Heart right ventricle (tissue), 16 donors: ENCODE data around the gene SMAP2. TPM values are rescaled to one million over a fixed set of nuclear protein-coding genes. Genes with fewer than 3 reads are reported as not detected.

Experiments used
- ATAC-seq, 8 donors: fragments of 200-7000 bp; cut with Tn5 transposase; one replicate each; pipeline ENCODE4 v1.9.1; 2020; ENCODE audit warnings: mild to moderate bottlenecking in 8 of 8, moderate library complexity in 8 of 8, moderate number of reproducible peaks in 1 of 8
- DNase-seq, 2 donors: peaks; one replicate each; pipeline ENCODE4 v3.0.0-alpha.2; 2020
- H3K27ac ChIP-seq, 10 donors: fragments of 200-600 bp; sonication (generic) in 2 of 10; one replicate each; pipeline versions ENCODE4 v1.5.0 to v1.8.0; 2020 to 2022; ENCODE audit warnings: mild to moderate bottlenecking in 3 of 10
- H3K27me3 ChIP-seq, 7 donors: fragments of 200-600 bp; one replicate each; pipeline ENCODE4 v1.8.0; 2021 to 2022; ENCODE audit warnings: mild to moderate bottlenecking in 2 of 7
- H3K36me3 ChIP-seq, 9 donors: fragments of 200-600 bp; sonication (generic) in 1 of 9; one replicate each; pipeline versions ENCODE4 v1.5.0 to v1.8.0; 2020 to 2022; ENCODE audit warnings: mild to moderate bottlenecking in 2 of 9
- H3K4me1 ChIP-seq, 9 donors: fragments of 200-600 bp; sonication (generic) in 1 of 9; one replicate each; pipeline versions ENCODE4 v1.5.0 to v1.8.0; 2020 to 2022; ENCODE audit warnings: mild to moderate bottlenecking in 4 of 9
- H3K4me3 ChIP-seq, 10 donors: fragments of 200-600 bp; sonication (generic) in 2 of 10; one replicate each; pipeline versions ENCODE4 v1.5.0 to v1.8.0; 2020 to 2022; ENCODE audit warnings: mild to moderate bottlenecking in 7 of 10, moderate library complexity in 2 of 10
- H3K9me3 ChIP-seq, 11 donors: fragments of 200-600 bp in 10 of 11; sonication (generic) in 2 of 11; one replicate each; pipeline versions ENCODE4 v1.5.0 to v1.8.0; 2013 to 2022; ENCODE audit warnings: mild to moderate bottlenecking in 2 of 11, control low read depth in 1 of 11, moderate library complexity in 1 of 11
- WGBS, 2 donors: extraction: QIAGEN DNeasy Blood & Tissue Kit; methylation state at CpG; one replicate each; pipeline ENCODE4 v1.1.7; 2013; ENCODE audit warnings: inconsistent platforms in 1 of 2; 5-methylcytosine and 5-hydroxymethylcytosine counted together
- intact Hi-C, 10 donors: fragments of 100-400 bp; cut with DNase I; formaldehyde crosslinking; loops; one replicate each; pipeline versions ENCODE4 v1.11.1 to v1.14.2; 2022
- polyA plus RNA-seq, 2 donors: library from polyadenylated mRNA; stranded (reverse); fragments of 200-250 nt; gene quantifications; one replicate each; pipeline ENCODE4 v1.2.3, GENCODE V29; 2013
- total RNA-seq, 10 donors: library from RNA; stranded (reverse); fragmentation: NEBNext Ultra II Directional in 3 of 10; extraction: Animal tissue kit (Norgen Biotek cat#: 25700) in 3 of 10; gene quantifications; one replicate each; pipeline versions ENCODE4 v1.2.1 to v1.2.4, GENCODE V29; 2021 to 2023
- TF ChIP-seq, protein P1 (sequence below), 9 donors: fragments of 200-600 bp; sonication (generic) in 2 of 9; IDR thresholded peaks; one replicate each; pipeline versions ENCODE4 v1.5.0 to v1.8.0; 2021 to 2022; ENCODE audit warnings: antibody characterized with exemption in 9 of 9, mild to moderate bottlenecking in 5 of 9, moderate library complexity in 1 of 9
- donor health status: Arrhythmogenic right ventricular cardiomyopathy.
- donor health status: ischemic (EF 13 %, LVEDD 7.1; RV severe dilation, severe dysfunction).
- donor health status: healthy with polysubstance abuse.
- donor health status: DM: no; HTN: yes; CAD: no.
- donor health status: DM: no; HTN: no; CAD: no.
- donor health status: ischemic (EF 25% LVEDD 6.9; RV normal size, moderate dysfunction).
- donor health status: ischemic (EF 25% LVEDD 5.7; RV mildly dilated, moderate dysfunction).
- donor health status: healthy.
- donor health status: DM: yes; HTN: yes; CAD: no.
- donor health status: Ischemic cardiomyopathy.
- donor health status: ischemic (EF 35%, LVEDD 5.7; RV mildly dilated, moderate dysfunction).
- donor health status: nonischemic (EF 11% LVEDD 7.7; RV severe dilation, severe dysfunction).
- donor health status: DM: yes; HTN: yes; CAD: no.
- donor health status: PGD.
- donor health status: ischemic (EF 29% LVEDD 5.4; RV normal size, mild dysfunction).
- donor health status: nonischemic (EF 23%, LVEDD 6.1; RV moderate dilation, normal function).

The SMAP2 gene
- total and polyA plus RNA-seq, 12 donors, result 9.4 to 29.8 (median 12.4) TPM

DNA sequence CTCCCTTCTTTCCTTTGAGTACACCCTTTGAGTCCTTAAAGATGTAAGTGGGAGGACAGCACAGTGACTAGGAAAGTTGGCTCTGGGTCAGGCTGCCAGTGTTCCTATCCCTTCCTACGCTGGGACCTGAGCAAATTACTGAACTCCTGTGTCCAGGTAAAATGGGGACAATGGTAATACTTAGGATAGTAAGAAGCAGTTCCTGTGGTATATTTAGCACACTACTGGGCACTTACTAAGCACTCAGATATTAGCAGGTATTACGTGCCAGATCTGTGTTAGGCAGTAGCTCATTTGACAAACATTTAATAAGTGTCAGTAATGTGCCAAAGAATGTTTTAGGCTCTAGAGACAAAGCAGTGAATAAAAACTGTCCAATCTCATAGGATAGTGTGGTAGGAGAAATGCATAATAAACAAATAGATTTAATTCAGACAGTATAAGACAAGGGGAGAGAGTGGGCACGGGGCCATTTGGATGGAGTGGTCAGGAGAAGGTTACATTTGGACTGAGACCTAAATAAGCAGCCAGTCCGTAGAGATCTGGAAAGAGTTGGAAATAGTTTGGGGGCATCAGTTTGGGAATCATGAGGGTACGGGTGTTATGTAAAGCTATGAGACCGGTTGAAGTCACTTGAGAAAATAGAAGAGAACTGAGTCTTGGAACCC, 50.6 kb downstream of the SMAP2 start:
- peak overlapping the region in 5 of 10 donors; percentile 36 to 60 (median 56) for H3K27ac ChIP-seq
- no peaks in the 10 kb centered on the region for H3K27me3 ChIP-seq
- no peaks in the 10 kb centered on the region for H3K9me3 ChIP-seq
- H3K4me1 ChIP-seq, result peaks cover 0 to 41% (median 8%) of the 10 kb centered on the region in 9 donors
- TF ChIP-seq, protein P1, sequence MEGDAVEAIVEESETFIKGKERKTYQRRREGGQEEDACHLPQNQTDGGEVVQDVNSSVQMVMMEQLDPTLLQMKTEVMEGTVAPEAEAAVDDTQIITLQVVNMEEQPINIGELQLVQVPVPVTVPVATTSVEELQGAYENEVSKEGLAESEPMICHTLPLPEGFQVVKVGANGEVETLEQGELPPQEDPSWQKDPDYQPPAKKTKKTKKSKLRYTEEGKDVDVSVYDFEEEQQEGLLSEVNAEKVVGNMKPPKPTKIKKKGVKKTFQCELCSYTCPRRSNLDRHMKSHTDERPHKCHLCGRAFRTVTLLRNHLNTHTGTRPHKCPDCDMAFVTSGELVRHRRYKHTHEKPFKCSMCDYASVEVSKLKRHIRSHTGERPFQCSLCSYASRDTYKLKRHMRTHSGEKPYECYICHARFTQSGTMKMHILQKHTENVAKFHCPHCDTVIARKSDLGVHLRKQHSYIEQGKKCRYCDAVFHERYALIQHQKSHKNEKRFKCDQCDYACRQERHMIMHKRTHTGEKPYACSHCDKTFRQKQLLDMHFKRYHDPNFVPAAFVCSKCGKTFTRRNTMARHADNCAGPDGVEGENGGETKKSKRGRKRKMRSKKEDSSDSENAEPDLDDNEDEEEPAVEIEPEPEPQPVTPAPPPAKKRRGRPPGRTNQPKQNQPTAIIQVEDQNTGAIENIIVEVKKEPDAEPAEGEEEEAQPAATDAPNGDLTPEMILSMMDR (IDR thresholded peaks at IDR 0.05), result no peak
- H3K4me3 ChIP-seq, result no peak overlapping the region
- peaks cover 0 to 51% (median 3%) of the 10 kb centered on the region in 9 donors for H3K36me3 ChIP-seq
- intact Hi-C loops, result no loop called here
- DNase-seq, result no peak
- WGBS, 2 donors, result 54 to 63% methylated on average over 6 of the region's 6 CpGs
- peak in 7 of 8 donors; percentile 58 to 87 (median 75) for ATAC-seq

DNA sequence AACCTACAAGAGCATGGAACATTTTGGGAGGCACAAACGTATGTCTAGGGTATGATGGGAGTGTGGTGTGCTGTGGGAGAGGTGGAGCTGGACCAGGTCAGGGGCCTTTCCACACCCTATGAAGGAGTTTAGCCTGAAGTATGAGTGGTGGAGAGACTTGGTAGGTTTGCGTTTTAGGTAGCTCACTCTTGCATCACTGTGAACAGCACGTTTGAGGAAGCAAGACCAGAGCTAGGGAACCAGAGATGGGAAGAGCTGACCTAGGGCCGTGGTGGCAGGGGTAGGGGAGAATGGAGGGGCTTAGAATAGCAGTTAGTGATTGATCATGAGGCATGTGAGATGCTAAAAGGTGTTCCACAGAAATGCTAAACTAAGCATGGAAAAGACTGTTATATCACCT, 51.7 kb downstream of the SMAP2 start:
- TF ChIP-seq, protein P1 (IDR thresholded peaks at IDR 0.05), result no peak
- ATAC-seq (no peak), DNase-seq (no peak)
- Histone ChIP-seq H3K9me3 (no peaks in the 10 kb centered on the region), H3K4me1 (peaks cover 0 to 41% (median 8%) of the 10 kb centered on the region in 9 donors), H3K27ac (no peak overlapping the region), H3K27me3 (no peaks in the 10 kb centered on the region), H3K36me3 (peaks cover 0 to 40% (median 2%) of the 10 kb centered on the region in 9 donors), H3K4me3 (no peak overlapping the region)
- 87 to 91% methylated on average over 4 of the region's 4 CpGs for WGBS, 2 donors
- intact Hi-C loops, result no loop called here

DNA sequence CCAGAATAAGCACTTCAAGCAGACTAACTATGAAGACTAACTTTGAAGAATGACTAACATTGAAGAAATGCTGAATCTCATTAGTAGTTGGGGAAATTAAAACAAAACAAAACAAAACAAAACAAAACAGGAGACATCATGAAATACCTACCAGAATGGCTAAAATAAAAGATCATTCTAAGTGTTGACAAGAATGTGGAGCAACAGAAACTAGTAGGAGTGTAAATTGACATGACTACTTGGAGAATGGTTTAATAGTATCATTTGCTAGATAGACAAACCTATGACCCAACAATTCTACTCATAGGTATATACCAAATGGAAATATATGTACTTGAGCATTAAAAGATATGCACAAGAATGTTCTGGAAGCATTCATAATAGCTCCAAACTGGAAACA, 57.9 kb downstream of the SMAP2 start:
- intact Hi-C loops, result no loop called here
- ATAC-seq (no peak), DNase-seq (no peak)
- no peak overlapping the region for H3K4me3 ChIP-seq
- no peaks in the 10 kb centered on the region for H3K36me3 ChIP-seq
- no peaks in the 10 kb centered on the region for H3K9me3 ChIP-seq
- no peak overlapping the region for H3K27ac ChIP-seq
- no peaks in the 10 kb centered on the region for H3K27me3 ChIP-seq
- no peaks in the 10 kb centered on the region for H3K4me1 ChIP-seq
- TF ChIP-seq, protein P1 (IDR thresholded peaks at IDR 0.05), result no peak

DNA sequence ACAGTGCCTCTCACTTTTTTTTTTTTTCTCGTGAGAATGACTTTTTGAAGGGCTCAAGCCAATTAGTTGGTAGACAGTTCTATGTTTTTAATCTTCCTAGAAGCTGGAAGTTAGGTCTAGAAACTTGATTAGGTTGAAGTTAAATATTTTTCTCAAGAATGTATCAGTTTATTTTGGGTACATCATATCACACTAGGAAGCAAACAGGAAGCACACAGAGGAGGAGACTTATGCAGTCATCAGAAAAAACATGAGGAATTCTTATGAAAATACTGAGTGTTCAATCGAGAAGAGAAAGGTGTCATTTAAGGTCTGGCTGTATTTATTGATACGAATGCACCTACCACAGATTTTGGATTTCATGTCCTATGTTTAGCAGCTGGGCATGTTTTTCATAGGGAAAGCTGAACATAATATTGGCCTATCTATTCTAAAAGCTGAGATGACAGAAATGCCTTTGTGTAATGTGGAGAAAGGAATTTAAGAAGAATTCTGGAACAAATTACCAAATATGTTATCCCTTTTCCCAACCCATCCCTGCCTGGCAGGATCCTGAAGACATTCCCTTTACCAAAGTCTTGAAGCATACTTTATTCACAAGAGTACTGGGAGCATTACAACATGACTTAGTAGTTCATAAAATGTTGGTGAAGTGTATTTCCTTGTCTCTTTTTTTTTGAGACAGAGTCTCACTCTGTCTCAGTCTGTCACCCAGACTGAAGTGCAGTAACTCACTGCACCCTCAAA, 59.3 kb downstream of the SMAP2 start:
- Histone ChIP-seq H3K36me3 (no peaks in the 10 kb centered on the region), H3K4me1 (no peaks in the 10 kb centered on the region), H3K9me3 (no peaks in the 10 kb centered on the region), H3K27me3 (no peaks in the 10 kb centered on the region), H3K4me3 (no peak overlapping the region), H3K27ac (no peak overlapping the region)
- intact Hi-C loops, result no loop called here
- 45 to 57% methylated on average over 3 of the region's 3 CpGs for WGBS, 2 donors
- peak in 1 of 8 donors; percentile 11 for ATAC-seq
- DNase-seq, result no peak
- TF ChIP-seq, protein P1 (IDR thresholded peaks at IDR 0.05), result no peak
